H9 (cell line): ENCODE results near the gene CARS1. TPM values are rescaled to one million over a fixed set of nuclear protein-coding genes. Genes with fewer than 3 reads are reported as not detected.

Experiments
- DNase-seq: peaks from one replicate; pipeline ENCODE4 v3.0.0-alpha.2; 2017
- H2AFZ ChIP-seq: one replicate; pipeline ENCODE4 v1.6.1; 2013; ENCODE audit warnings: mild to moderate bottlenecking, low read length, control low read depth, moderate library complexity
- H2AK5ac ChIP-seq: 2 replicates; pipeline ENCODE4 v1.6.1; 2013; ENCODE audit warnings: low read length, control low read depth, mixed read lengths; ENCODE audit not compliant: insufficient read length
- H2BK120ac ChIP-seq: one replicate; pipeline ENCODE4 v1.6.1; 2013; ENCODE audit warnings: low read depth, mild to moderate bottlenecking, low read length, control low read depth, inconsistent platforms; ENCODE audit not compliant: poor library complexity, severe bottlenecking
- H2BK12ac ChIP-seq: 2 replicates; pipeline ENCODE4 v1.6.1; 2013; ENCODE audit warnings: low read length, control low read depth, mixed read lengths, low read depth; ENCODE audit not compliant: insufficient read length
- H2BK15ac ChIP-seq: 2 replicates; pipeline ENCODE4 v1.6.1; 2013; ENCODE audit warnings: low read depth, low read length, control low read depth
- H2BK20ac ChIP-seq: one replicate; pipeline ENCODE4 v1.6.1; 2013; ENCODE audit warnings: low read depth, mild to moderate bottlenecking, low read length, control low read depth, inconsistent platforms; ENCODE audit not compliant: poor library complexity, severe bottlenecking
- H2BK5ac ChIP-seq: 2 replicates; pipeline ENCODE4 v1.6.1; 2013; ENCODE audit warnings: low read length, control low read depth, mixed read lengths; ENCODE audit not compliant: insufficient read length
- H3K14ac ChIP-seq: 2 replicates; pipeline ENCODE4 v1.6.1; 2013; ENCODE audit warnings: low read length, control low read depth; ENCODE audit not compliant: insufficient read depth
- H3K18ac ChIP-seq: 2 replicates; pipeline ENCODE4 v1.6.1; 2013; ENCODE audit warnings: low read depth, mild to moderate bottlenecking, mixed read lengths, low read length, control low read depth; ENCODE audit not compliant: insufficient read length
- H3K23ac ChIP-seq: 2 replicates; pipeline ENCODE4 v1.6.1; 2013; ENCODE audit warnings: low read length, control low read depth, mixed read lengths, low read depth; ENCODE audit not compliant: insufficient read length
- H3K23me2 ChIP-seq: 2 replicates; pipeline ENCODE4 v1.6.1; 2013; ENCODE audit warnings: low read depth, mild to moderate bottlenecking, mixed read lengths, low read length, control low read depth; ENCODE audit not compliant: insufficient read length, poor library complexity, severe bottlenecking
- H3K27ac ChIP-seq: 2 replicates; pipeline ENCODE4 v1.5.1; 2013; ENCODE audit warnings: low read length, control low read depth, mixed read lengths, low read depth; ENCODE audit not compliant: insufficient read length
- H3K27me3 ChIP-seq: 2 replicates; pipeline ENCODE4 v1.6.1; 2013; ENCODE audit warnings: low read length, control low read depth, inconsistent platforms; ENCODE audit not compliant: insufficient read depth
- H3K4ac ChIP-seq: 2 replicates; pipeline ENCODE4 v1.6.1; 2013; ENCODE audit warnings: low read depth, mild to moderate bottlenecking, control low read depth, inconsistent platforms, low read length, moderate library complexity
- H3K4me1 ChIP-seq: 2 replicates; pipeline ENCODE4 v1.6.1; 2013; ENCODE audit warnings: low read length, control low read depth, inconsistent platforms; ENCODE audit not compliant: insufficient read depth
- H3K4me2 ChIP-seq: 2 replicates; pipeline ENCODE4 v1.6.1; 2013; ENCODE audit warnings: low read length, control low read depth, mixed read lengths; ENCODE audit not compliant: insufficient read length, insufficient read depth
- H3K56ac ChIP-seq: 2 replicates; pipeline ENCODE4 v1.6.1; 2013; ENCODE audit warnings: low read depth, mild to moderate bottlenecking, mixed read lengths, low read length, control low read depth; ENCODE audit not compliant: insufficient read length
- H3K79me1 ChIP-seq: 2 replicates; pipeline ENCODE4 v1.6.1; 2013; ENCODE audit warnings: low read depth, mild to moderate bottlenecking, moderate library complexity, low read length, control low read depth, inconsistent platforms; ENCODE audit not compliant: insufficient read depth, poor library complexity, severe bottlenecking
- H3K79me2 ChIP-seq: 2 replicates; pipeline ENCODE4 v1.6.1; 2013; ENCODE audit warnings: low read length, control low read depth, inconsistent platforms; ENCODE audit not compliant: insufficient read depth
- H3K9ac ChIP-seq: 2 replicates; pipeline ENCODE4 v1.6.1; 2013; ENCODE audit warnings: low read length, control low read depth, mixed read lengths; ENCODE audit not compliant: insufficient read length; ENCODE audit errors: extremely low read depth
- H3K9me3 ChIP-seq: one replicate; pipeline ENCODE4 v1.6.1; 2013; ENCODE audit warnings: low read depth, low read length, inconsistent platforms; ENCODE audit not compliant: control insufficient read depth
- H3T11ph ChIP-seq: one replicate; pipeline ENCODE4 v1.6.1; 2013; ENCODE audit warnings: mild to moderate bottlenecking, low read length, control low read depth, inconsistent platforms
- H4K20me1 ChIP-seq: one replicate; pipeline ENCODE4 v1.6.1; 2013; ENCODE audit not compliant: control insufficient read depth, insufficient read length, insufficient read depth
- H4K5ac ChIP-seq: 2 replicates; pipeline ENCODE4 v1.6.1; 2013; ENCODE audit warnings: low read depth, mild to moderate bottlenecking, mixed read lengths, low read length, control low read depth; ENCODE audit not compliant: insufficient read length
- H4K8ac ChIP-seq: replicated peaks from 2 replicates; pipeline ENCODE4 v1.6.1; 2013; ENCODE audit warnings: low read length, control low read depth, mixed read lengths, low read depth; ENCODE audit not compliant: insufficient read length
- H4K91ac ChIP-seq: 2 replicates; pipeline ENCODE4 v1.6.1; 2013; ENCODE audit warnings: low read depth, mild to moderate bottlenecking, moderate library complexity, mixed read lengths, low read length, control low read depth; ENCODE audit not compliant: insufficient read length
- H3K27ac Mint-ChIP-seq, 3 experiments: 2 replicates in 2 of 3; 3 replicates in 1 of 3; pipeline ENCODE4 v1.8.0; 2020 to 2021; ENCODE audit warnings: mixed read lengths in 3 of 3, mild to moderate bottlenecking in 1 of 3, moderate library complexity in 1 of 3
- H3K27me3 Mint-ChIP-seq: 2 replicates; pipeline ENCODE4 v1.8.0; 2021; ENCODE audit warnings: low read depth, mild to moderate bottlenecking, moderate library complexity, mixed read lengths
- H3K36me3 Mint-ChIP-seq, 3 experiments: 2 replicates in 2 of 3; 3 replicates in 1 of 3; pipeline ENCODE4 v1.8.0; 2020 to 2021; ENCODE audit warnings: low read depth in 3 of 3, mixed read lengths in 3 of 3; ENCODE audit not compliant: insufficient read depth in 1 of 3
- H3K4me1 Mint-ChIP-seq, 2 experiments: 2 replicates each; pipeline ENCODE4 v1.8.0; 2020; ENCODE audit warnings: mixed read lengths in 2 of 2
- H3K4me3 Mint-ChIP-seq, 2 experiments: 2 replicates in 1 of 2; 3 replicates in 1 of 2; pipeline ENCODE4 v1.8.0; 2020 to 2021; ENCODE audit warnings: mild to moderate bottlenecking in 2 of 2, mixed read lengths in 2 of 2, moderate library complexity in 1 of 2
- H3K9me3 Mint-ChIP-seq, 2 experiments: 2 replicates in 1 of 2; 3 replicates in 1 of 2; pipeline ENCODE4 v1.8.0; 2020; ENCODE audit warnings: mild to moderate bottlenecking in 2 of 2, mixed read lengths in 2 of 2, moderate library complexity in 1 of 2
- CTCF ChIP-seq: fragments of 200-600 bp; sonication (generic); conservative IDR thresholded peaks from 3 replicates; pipeline ENCODE4 v1.8.0; 2021; ENCODE audit warnings: antibody characterized with exemption, mild to moderate bottlenecking
- WGBS: extraction: QIAGEN DNeasy Blood & Tissue Kit; methylation state at CpG from one replicate; pipeline ENCODE4 v1.1.7; 2013; ENCODE audit warnings: missing lambda C conversion rate, low lambda C conversion rate, mixed read lengths; ENCODE audit not compliant: insufficient read length; ENCODE audit errors: extremely low coverage; 5-methylcytosine and 5-hydroxymethylcytosine counted together
- total RNA-seq: library from RNA; stranded (reverse); gene quantifications from 2 replicates; pipeline ENCODE4 v1.2.1, GENCODE V29; 2021

CARS1 gene
- total RNA-seq, 1 experiment from 2014 or later: 92.3 TPM

GRCh38 chr11:3044004-3044403 lies 13.2 kb downstream of the CARS1 start:
- H4K91ac ChIP-seq: no peak overlapping the region
- no peak overlapping the region for H4K8ac ChIP-seq
- no peak for DNase-seq
- no peak overlapping the region for H2AK5ac ChIP-seq
- no peaks in the 10 kb centered on the region; the same call in 1 of the 2 replicates for H3K79me2 ChIP-seq
- Mint-ChIP-seq H3K27me3 (no peaks in the 10 kb centered on the region), H3K4me3 (no peak overlapping the region), H3K4me1 (peaks cover 7 to 13% of the 10 kb centered on the region in 2 experiments), H3K9me3 (no peaks in the 10 kb centered on the region), H3K27ac (peak overlapping the region; percentile 76 to 97 (median 90); a peak in 5 of 7 replicates), H3K36me3 (peaks cover 21 to 65% (median 60%) of the 10 kb centered on the region in 3 experiments)
- H3K4ac ChIP-seq: no peak overlapping the region
- no peak for TF ChIP-seq CTCF
- H3K4me1 ChIP-seq: no peaks in the 10 kb centered on the region
- H4K5ac ChIP-seq: no peak overlapping the region
- no peak overlapping the region for H3K27ac ChIP-seq
- H3K23me2 ChIP-seq: no peaks in the 10 kb centered on the region
- no peaks in the 10 kb centered on the region for H4K20me1 ChIP-seq
- no peak overlapping the region for H3K4me2 ChIP-seq
- H2BK20ac ChIP-seq: no peak overlapping the region
- H3K9ac ChIP-seq: no peak overlapping the region
- no peak overlapping the region for H3T11ph ChIP-seq
- no peak overlapping the region for H3K23ac ChIP-seq
- no peak overlapping the region for H2BK12ac ChIP-seq
- WGBS: no CpG with 5 or more reads among the region's 6 CpGs
- H3K14ac ChIP-seq: no peak overlapping the region
- no peaks in the 10 kb centered on the region for H3K9me3 ChIP-seq
- H2AFZ ChIP-seq: no peak overlapping the region
- no peak overlapping the region for H3K56ac ChIP-seq
- no peak overlapping the region for H3K18ac ChIP-seq
- H2BK120ac ChIP-seq: no peak overlapping the region
- peaks cover 5% of the 10 kb centered on the region for H3K79me1 ChIP-seq
- no peak overlapping the region for H2BK15ac ChIP-seq
- no peak overlapping the region for H2BK5ac ChIP-seq
- no peaks in the 10 kb centered on the region for H3K27me3 ChIP-seq
